Measurements from ENCODE around the gene DPH6. TPM values are rescaled to one million over a fixed set of nuclear protein-coding genes. Genes with fewer than 3 reads are reported as not detected.
A peak's percentile ranks its signal among the peaks of the same experiment; 100 is the strongest.
"Not testable (repeated sequence)": the region's sequence is repeated elsewhere in the genome, so short reads cannot be mapped to it uniquely, and the experiment has no call there.

Gene DPH6, protein sequence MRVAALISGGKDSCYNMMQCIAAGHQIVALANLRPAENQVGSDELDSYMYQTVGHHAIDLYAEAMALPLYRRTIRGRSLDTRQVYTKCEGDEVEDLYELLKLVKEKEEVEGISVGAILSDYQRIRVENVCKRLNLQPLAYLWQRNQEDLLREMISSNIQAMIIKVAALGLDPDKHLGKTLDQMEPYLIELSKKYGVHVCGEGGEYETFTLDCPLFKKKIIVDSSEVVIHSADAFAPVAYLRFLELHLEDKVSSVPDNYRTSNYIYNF
- 10 to 100 TPM in 1 of 2 experiments, 1 to 10 TPM in 1; 9.4 to 11.9 TPM for total RNA-seq

DNA sequence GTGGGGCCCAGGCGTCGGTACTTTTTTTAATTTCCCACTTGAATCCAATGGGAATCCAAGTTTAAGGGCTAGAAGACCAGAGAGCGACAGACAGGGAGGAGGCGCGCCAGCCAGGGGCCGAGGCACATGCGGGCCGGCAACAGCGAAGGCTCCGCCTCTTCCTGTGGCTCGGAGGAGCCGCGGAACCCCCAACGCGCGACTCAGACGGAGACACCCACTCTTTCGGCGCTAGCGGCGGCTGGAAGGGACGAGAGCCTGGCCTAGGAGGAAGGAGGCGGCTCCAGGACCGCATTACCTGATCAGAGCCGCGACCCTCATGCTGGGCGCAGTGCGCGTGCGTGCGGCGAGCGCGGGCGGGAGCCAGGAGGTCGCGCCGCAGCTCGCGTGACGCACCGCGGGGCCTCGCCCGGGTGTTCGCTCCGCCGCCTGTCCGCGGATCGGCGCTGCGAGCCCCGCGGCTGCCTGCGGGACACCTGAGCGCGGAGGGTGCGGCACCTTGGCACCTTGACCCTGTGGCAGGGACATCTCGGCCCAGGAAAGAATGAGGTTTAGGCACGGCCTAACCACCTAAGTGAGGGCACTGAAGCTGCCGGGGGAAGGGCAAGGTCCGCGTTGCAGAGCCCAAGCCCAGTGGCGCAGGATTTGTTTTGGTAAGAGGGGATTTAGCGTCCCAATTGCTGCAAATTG is at the start of gene DPH6:
DPH6 (minus strand) TSS at position 342 of the 687 bp plus-strand sequence; CDS start at position 318, 24 bp downstream.
- peak; percentile 95 for ATAC-seq
- H3K9me3 Mint-ChIP-seq (ENCODE audit: low read depth) = no peaks in the 10 kb centered on the region
- H3K27ac Mint-ChIP-seq = peak within 1 kb of the TSS; percentile 87
- no peaks in the 10 kb centered on the region for H3K36me3 Mint-ChIP-seq
- no peaks in the 10 kb centered on the region for H3K27me3 Mint-ChIP-seq
- DNase-seq = peak; percentile 85
- peaks cover 15% of the 10 kb centered on the region for H3K4me1 Mint-ChIP-seq
- CTCF ChIA-PET = interaction anchor here (1.0 kb wide), 1 partner anchor 10 kb away, joined by 3 read pairs; no protein-coding TSS in a partner anchor
- H3K4me3 Mint-ChIP-seq = peak within 1 kb of the TSS; percentile 78

DNA sequence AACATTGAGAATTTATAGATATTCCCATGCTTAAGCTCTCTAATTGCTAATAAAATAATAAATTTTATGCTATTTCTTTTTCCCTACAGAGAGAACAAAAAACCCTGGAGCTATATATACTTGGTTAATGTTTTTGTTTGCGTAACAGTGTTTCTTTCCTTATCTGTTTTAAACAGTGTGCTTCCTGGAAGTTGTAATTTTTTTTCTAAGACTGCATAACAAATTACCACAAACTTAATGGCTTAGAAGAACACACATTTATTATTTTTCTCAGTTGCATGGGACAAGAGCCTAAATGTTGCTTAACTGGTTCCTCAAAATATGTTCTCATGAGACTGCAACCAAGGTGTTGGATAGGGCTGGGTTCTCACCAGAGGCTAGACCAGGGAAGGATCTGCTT is 49.7 kb upstream of the DPH6 start:
- CTCF ChIA-PET = no interaction called here
- DNase-seq (no peak), ATAC-seq (no peak)
- Mint-ChIP-seq H3K27me3 (peaks cover 3% of the 10 kb centered on the region), H3K4me1 (no peaks in the 10 kb centered on the region), H3K4me3 (no peak overlapping the region), H3K27ac (no peak overlapping the region), H3K9me3 (ENCODE audit: low read depth) (no peaks in the 10 kb centered on the region), H3K36me3 (no peaks in the 10 kb centered on the region)

DNA sequence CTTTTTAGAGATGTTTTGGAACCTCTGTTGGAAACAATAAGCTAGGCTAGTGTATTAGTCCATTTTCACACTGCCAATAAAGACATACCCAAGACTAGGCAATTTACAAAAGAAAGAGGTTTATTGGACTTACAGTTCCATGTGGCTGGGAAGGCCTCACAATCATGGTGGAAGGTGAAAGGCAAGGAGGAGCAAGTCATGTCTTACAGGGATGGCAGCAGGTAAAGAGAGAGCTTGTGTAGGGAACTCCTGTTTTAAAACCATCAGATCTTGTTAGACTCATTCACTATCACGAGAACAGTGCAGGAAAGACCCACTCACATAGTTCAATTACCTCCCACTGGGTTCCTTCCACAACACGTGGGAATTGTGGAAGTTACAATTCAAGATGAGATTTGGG is 46.0 kb upstream of the DPH6 start:
- H3K36me3 Mint-ChIP-seq; ATAC-seq; H3K4me1 Mint-ChIP-seq; H3K4me3 Mint-ChIP-seq; H3K27ac Mint-ChIP-seq; H3K27me3 Mint-ChIP-seq; CTCF ChIA-PET; H3K9me3 Mint-ChIP-seq (ENCODE audit: low read depth); DNase-seq: not testable (repeated sequence)

DNA sequence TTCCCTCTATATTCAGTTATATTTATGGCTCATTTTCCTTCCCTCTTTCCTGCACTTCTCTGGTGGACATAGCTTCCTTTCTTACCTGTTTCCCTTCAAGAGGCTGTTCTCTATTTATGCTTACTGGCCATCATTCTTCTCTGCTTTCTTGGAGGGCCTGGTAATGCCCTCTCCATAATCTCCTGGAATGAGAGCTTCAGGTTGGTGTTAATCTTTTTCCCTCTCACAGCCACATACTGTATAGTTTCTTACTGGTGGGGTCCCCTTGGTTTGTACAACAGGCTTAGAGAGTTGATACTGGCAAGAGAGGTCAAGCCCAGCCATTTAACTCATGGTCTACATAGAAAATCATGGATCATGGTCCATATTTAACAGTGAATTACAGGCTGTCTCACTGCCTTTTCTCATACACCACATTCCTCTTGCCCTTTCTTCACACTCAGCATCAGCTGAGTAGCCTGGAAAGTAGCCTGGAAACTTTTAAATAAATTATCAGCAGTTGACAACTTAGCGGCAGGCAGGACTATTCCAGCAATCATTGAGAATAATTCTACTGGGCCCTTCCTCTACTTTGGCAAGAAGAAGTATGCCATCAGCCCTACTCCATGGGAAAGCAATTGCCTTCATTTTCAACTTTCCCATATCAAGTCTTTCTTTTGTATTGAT is 38.0 kb upstream of the DPH6 start:
- no peak for ATAC-seq
- Mint-ChIP-seq H3K4me1 (no peaks in the 10 kb centered on the region), H3K9me3 (ENCODE audit: low read depth) (no peaks in the 10 kb centered on the region), H3K27me3 (peaks cover 17% of the 10 kb centered on the region), H3K4me3 (no peak overlapping the region), H3K36me3 (no peaks in the 10 kb centered on the region), H3K27ac (no peak overlapping the region)
- DNase-seq = no peak
- CTCF ChIA-PET = no interaction called here

DNA sequence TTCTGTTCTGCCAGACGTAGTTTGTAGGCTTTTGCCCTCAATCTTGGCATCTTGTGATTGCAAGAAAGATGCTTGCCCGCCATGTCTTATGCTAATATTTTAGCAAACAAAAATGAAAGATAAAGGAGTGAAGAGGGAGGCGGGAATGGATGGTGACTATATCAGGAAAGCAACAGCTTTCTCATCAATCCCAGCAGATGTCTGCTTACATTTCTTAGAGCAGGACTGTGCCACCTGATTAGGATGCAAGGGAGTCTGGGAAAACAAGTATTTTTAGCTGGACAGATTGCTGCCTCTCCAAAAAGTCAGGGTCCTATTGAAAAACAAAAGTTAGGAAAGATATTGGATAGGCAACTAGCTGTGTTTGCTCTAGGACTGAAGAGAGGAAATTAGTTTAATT is 34.6 kb upstream of the DPH6 start:
- H3K4me1 Mint-ChIP-seq = no peaks in the 10 kb centered on the region

DNA sequence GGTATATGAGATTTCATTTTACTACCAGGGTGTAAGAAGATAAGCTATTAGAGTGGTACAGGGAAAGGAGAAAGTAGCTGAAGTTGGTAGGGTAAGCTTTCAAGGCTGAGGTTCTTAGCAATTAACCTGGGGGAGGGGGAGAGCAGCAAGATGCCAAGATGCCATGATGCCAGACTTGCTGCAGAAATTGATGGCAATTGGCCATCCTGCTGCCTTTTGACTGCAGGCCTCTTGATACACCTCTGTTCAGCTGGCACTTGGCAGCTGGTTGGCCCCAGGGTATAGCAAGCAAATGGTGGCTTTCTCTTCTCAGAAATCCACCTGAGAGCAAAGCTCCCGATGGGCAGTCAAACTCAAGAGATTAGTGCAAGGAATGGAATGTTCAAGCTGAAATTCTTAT is 21.4 kb upstream of the DPH6 start:
- no peak overlapping the region for H3K27ac Mint-ChIP-seq
- H3K36me3 Mint-ChIP-seq = no peaks in the 10 kb centered on the region
- no peak for ATAC-seq
- DNase-seq = no peak
- H3K4me1 Mint-ChIP-seq = no peaks in the 10 kb centered on the region
- peaks cover 4% of the 10 kb centered on the region for H3K27me3 Mint-ChIP-seq
- CTCF ChIA-PET = no interaction called here
- no peak overlapping the region for H3K4me3 Mint-ChIP-seq
- H3K9me3 Mint-ChIP-seq (ENCODE audit: low read depth) = no peaks in the 10 kb centered on the region

More for the DNA sequence above, 34.6 kb upstream of the DPH6 start:
- no peaks in the 10 kb centered on the region for H3K9me3 Mint-ChIP-seq (ENCODE audit: low read depth)
- CTCF ChIA-PET = no interaction called here
- no peak overlapping the region for H3K4me3 Mint-ChIP-seq
- H3K36me3 Mint-ChIP-seq = no peaks in the 10 kb centered on the region
- ATAC-seq = no peak
- no peak overlapping the region for H3K27ac Mint-ChIP-seq
- peaks cover 14% of the 10 kb centered on the region for H3K27me3 Mint-ChIP-seq
- DNase-seq = no peak

DNA sequence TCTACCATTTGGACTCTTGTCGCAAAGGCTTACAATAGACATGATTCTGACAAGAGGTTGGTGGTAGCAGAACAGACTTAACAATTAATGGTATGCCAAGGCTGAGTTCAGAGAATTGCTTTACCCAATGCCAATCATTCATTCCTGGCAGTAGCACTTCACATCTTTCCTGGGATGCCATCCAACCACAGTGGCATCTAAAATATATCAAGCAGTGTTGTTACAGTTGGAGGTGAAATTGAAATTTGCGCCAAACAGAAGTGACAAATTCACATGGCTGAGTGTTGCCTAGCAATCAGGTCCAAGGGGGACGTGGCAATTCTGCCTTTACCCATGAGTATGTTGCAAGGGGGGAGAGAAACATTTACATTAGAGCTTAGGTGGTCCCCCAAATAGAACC is 21.0 kb upstream of the DPH6 start:
- CTCF ChIA-PET = no interaction called here
- Mint-ChIP-seq H3K9me3 (ENCODE audit: low read depth) (no peaks in the 10 kb centered on the region), H3K36me3 (no peaks in the 10 kb centered on the region), H3K4me1 (no peaks in the 10 kb centered on the region), H3K4me3 (no peak overlapping the region), H3K27ac (no peak overlapping the region), H3K27me3 (peaks cover 4% of the 10 kb centered on the region)
- DNase-seq (no peak), ATAC-seq (no peak)

DNA sequence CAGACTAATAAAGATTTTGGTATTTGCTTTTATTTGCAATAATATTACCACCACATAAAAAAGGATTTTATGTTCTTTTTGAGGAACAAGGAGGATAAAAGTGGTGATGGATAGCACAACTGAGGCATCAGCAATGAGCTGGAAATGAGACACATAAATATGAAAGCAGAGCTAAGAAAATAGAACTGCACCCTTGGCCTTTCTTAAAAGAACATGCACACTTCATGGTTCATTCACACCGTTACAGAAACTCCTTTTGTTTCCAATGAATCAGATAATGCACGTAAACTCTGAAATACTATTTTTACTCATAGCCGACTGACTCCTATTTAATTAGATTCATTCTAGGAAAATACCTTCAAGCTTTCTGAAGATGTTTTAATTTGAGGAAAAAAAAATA is 19.9 kb upstream of the DPH6 start:
- DNase-seq = no peak
- no peak overlapping the region for H3K4me3 Mint-ChIP-seq
- no peak overlapping the region for H3K27ac Mint-ChIP-seq
- peaks cover 4% of the 10 kb centered on the region for H3K27me3 Mint-ChIP-seq
- CTCF ChIA-PET = no interaction called here
- H3K36me3 Mint-ChIP-seq = no peaks in the 10 kb centered on the region
- no peaks in the 10 kb centered on the region for H3K4me1 Mint-ChIP-seq
- H3K9me3 Mint-ChIP-seq (ENCODE audit: low read depth) = no peaks in the 10 kb centered on the region
- no peak for ATAC-seq

DNA sequence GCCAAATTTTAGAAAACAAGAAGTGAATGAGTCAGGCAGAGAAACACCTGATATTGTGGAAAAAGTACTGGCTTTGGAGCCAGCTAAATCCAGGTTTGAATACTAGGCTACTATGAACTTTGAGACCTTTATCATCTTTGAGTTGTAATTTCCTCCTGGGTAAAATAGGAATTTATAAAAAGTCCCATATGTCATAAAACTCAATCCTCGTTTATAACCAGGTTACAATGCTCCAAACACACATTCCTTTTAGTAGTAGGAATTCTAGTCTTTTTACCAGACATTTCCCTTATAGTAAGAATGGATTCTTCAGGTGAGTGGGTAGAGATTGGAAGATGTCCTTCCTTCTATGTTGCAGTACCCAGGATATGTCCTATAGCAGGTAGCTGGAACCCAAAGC is 16.7 kb upstream of the DPH6 start:
- H3K36me3 Mint-ChIP-seq = no peaks in the 10 kb centered on the region
- H3K4me3 Mint-ChIP-seq = no peak overlapping the region
- no peaks in the 10 kb centered on the region for H3K4me1 Mint-ChIP-seq
- H3K27me3 Mint-ChIP-seq = no peaks in the 10 kb centered on the region
- no peak for ATAC-seq
- no peak for DNase-seq
- CTCF ChIA-PET = no interaction called here
- H3K27ac Mint-ChIP-seq = no peak overlapping the region
- H3K9me3 Mint-ChIP-seq (ENCODE audit: low read depth) = no peaks in the 10 kb centered on the region

DNA sequence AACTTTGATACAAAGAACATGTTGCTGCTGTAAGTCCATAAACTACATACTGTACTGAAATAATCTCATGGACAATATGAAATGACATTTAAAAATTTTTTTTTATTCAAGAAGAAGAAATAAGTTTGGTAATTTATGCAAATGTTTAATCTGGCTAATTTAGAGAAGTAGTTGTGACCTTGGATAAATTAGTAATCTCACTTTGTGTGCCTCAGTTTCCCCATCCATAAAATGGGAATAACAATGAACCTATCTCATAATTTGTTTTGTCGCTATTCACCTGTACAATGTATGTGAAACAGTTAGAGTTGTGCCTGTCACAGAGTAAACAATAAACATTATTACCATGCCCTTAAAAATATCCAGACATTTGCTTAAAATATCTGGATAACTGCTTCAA is 15.3 kb upstream of the DPH6 start:
- H3K9me3 Mint-ChIP-seq (ENCODE audit: low read depth) = no peaks in the 10 kb centered on the region
- DNase-seq (no peak), ATAC-seq (no peak)

DNA sequence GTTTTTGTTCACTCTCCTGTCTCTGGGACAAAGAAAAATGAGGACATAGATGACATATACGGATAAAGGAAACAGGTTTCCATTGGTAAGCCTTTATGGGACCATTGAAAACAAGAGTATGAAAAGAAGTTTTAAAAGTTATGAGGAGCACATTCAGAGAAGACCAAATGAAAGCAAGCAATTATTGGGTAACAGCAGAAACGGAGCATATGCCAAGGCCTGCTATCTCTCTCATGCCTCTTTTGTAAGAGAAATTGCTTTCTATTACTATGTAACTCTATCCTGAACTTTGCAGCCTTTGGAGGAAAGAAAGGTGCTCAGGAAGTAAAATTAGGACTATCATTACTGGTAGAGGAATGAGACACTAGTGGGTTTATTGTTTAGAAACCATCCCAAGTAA is 14.9 kb upstream of the DPH6 start:
- Mint-ChIP-seq H3K36me3 (no peaks in the 10 kb centered on the region), H3K27ac (no peak overlapping the region), H3K9me3 (ENCODE audit: low read depth) (no peaks in the 10 kb centered on the region), H3K4me1 (no peaks in the 10 kb centered on the region), H3K4me3 (no peak overlapping the region), H3K27me3 (no peaks in the 10 kb centered on the region)
- ATAC-seq (no peak), DNase-seq (no peak)
- CTCF ChIA-PET = no interaction called here

More for the DNA sequence above, 15.3 kb upstream of the DPH6 start:
- Mint-ChIP-seq H3K27ac (no peak overlapping the region), H3K4me1 (no peaks in the 10 kb centered on the region), H3K4me3 (no peak overlapping the region), H3K36me3 (no peaks in the 10 kb centered on the region), H3K27me3 (no peaks in the 10 kb centered on the region)
- CTCF ChIA-PET = no interaction called here

DNA sequence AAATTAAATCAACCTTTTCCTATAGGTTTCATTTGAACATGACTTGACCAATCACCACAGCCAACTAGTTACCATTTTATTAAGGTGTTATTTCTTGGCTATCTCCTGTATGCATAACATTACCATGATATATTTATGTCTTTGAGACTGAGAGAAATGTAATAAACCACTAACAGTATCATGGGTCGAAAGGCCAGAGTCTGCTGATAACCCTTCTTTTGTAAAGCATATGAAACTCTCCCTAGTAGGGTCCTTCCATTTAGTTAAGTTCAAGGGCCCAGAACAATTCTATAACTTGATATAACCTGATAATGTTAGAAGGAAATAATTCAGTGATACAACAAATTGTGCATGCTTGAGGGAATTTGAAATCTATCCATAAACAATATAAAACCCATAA is 14.3 kb upstream of the DPH6 start:
- CTCF ChIA-PET = no interaction called here
- no peaks in the 10 kb centered on the region for H3K27me3 Mint-ChIP-seq
- H3K36me3 Mint-ChIP-seq = no peaks in the 10 kb centered on the region
- H3K4me1 Mint-ChIP-seq = no peaks in the 10 kb centered on the region
- ATAC-seq = no peak
- no peak overlapping the region for H3K4me3 Mint-ChIP-seq
- DNase-seq = no peak
- no peak overlapping the region for H3K27ac Mint-ChIP-seq
- H3K9me3 Mint-ChIP-seq (ENCODE audit: low read depth) = no peaks in the 10 kb centered on the region

DNA sequence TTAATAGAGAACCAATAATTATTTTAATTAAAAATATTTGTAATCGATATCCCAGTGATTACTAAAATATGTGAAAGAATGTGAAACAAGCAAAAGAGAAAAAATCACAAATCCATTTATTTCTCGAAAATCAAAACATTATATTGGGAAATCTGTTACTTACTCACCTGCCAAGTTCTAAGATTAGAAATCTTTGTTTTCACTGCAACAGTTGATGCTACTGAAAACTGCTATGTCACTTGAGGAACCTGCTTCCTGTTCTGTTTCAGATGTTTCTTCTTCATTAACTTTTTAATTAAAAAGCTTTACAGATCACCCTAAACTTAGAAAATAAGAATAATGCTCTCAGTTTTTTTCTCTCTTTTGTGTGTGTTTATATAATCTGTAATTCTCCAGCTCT is 13.7 kb upstream of the DPH6 start:
- Mint-ChIP-seq H3K4me3 (no peak overlapping the region), H3K9me3 (ENCODE audit: low read depth) (no peaks in the 10 kb centered on the region), H3K4me1 (no peaks in the 10 kb centered on the region), H3K27ac (no peak overlapping the region), H3K36me3 (no peaks in the 10 kb centered on the region), H3K27me3 (no peaks in the 10 kb centered on the region)
- DNase-seq = no peak
- no peak for ATAC-seq
- CTCF ChIA-PET = no interaction called here

DNA sequence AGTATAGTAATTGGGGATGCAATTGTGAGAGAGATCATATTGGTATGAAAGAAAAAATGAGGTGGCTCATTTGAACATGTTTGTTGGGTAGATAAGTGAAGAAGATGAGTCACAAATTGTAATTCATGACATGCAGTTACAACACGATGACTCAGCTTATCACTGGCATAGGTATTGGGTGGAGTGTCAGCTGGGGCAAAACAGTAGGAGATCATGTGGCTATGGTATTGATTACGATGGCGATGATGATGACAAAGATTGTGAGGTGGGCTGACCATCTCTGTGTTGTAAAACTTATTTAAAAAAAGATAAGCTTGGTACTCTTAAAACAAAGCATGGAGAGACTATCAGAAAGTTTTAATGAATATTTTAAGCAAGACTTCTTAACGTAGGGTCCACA is 11.6 kb upstream of the DPH6 start:
- Mint-ChIP-seq H3K27me3 (no peaks in the 10 kb centered on the region), H3K36me3 (no peaks in the 10 kb centered on the region), H3K4me1 (no peaks in the 10 kb centered on the region), H3K9me3 (ENCODE audit: low read depth) (no peaks in the 10 kb centered on the region), H3K27ac (no peak overlapping the region), H3K4me3 (no peak overlapping the region)
- DNase-seq (no peak), ATAC-seq (no peak)
- CTCF ChIA-PET = no interaction called here
